Gastrocnemius medialis (tissue), 4 donors: ENCODE data around the gene HSD11B2. TPM values are rescaled to one million over a fixed set of nuclear protein-coding genes. Genes with fewer than 3 reads are reported as not detected.

Experiments
- ATAC-seq, 2 donors: fragments of 150-250 bp; one replicate each; pipeline ENCODE4 v1.9.1; 2016
- DNase-seq, 2 donors: peaks; one replicate each; pipeline ENCODE4 v3.0.0-alpha.2; 2019
- H3K27ac ChIP-seq, 4 donors: fragments of 200-600 bp; sonication (generic); 1 replicate in 1 of 4; 2 replicates in 3 of 4; pipeline ENCODE4 v1.5.1; 2016 to 2018; ENCODE audit warnings: mild to moderate bottlenecking in 2 of 4, moderate library complexity in 1 of 4
- H3K27me3 ChIP-seq, 3 donors: fragments of 200-600 bp; sonication (generic) in 2 of 3; 1 replicate in 1 of 3; 2 replicates in 2 of 3; pipeline versions ENCODE4 v1.5.1 to v1.6.0; 2016 to 2019; ENCODE audit warnings: mild to moderate bottlenecking in 1 of 3, moderate library complexity in 1 of 3
- H3K36me3 ChIP-seq, 2 donors: fragments of 200-600 bp; sonication (generic) in 1 of 2; one replicate each; pipeline ENCODE4 v1.5.1; 2017 to 2018
- H3K4me1 ChIP-seq, 2 donors: fragments of 200-600 bp; sonication (generic) in 1 of 2; one replicate each; pipeline ENCODE4 v1.5.1; 2016 to 2017; ENCODE audit warnings: mild to moderate bottlenecking in 2 of 2
- H3K4me3 ChIP-seq, 4 donors: fragments of 200-600 bp; sonication (generic) in 3 of 4; 1 replicate in 1 of 4; 2 replicates in 3 of 4; pipeline ENCODE4 v1.5.1; 2016 to 2019; ENCODE audit warnings: mild to moderate bottlenecking in 2 of 4
- H3K9me3 ChIP-seq, 3 donors: fragments of 200-600 bp; sonication (generic) in 2 of 3; 1 replicate in 1 of 3; 2 replicates in 2 of 3; pipeline ENCODE4 v1.5.1; 2016 to 2019
- POLR2A ChIP-seq, 2 donors: fragments of 450-650 bp; IDR thresholded peaks; one replicate each; pipeline ENCODE4 v1.6.1; 2017; ENCODE audit warnings: antibody characterized with exemption in 2 of 2, mild to moderate bottlenecking in 2 of 2, moderate library complexity in 2 of 2
- in situ Hi-C, 4 donors: fragments of 200-750 bp; cut with MboI; loops; one replicate each; pipeline versions ENCODE4 v1.15.0 to v1.8.0; 2017; ENCODE audit warnings: low sequenced_read_pairs in 4 of 4
- intact Hi-C: fragments of 100-400 bp; cut with DNase I; formaldehyde crosslinking; loops from one replicate; pipeline ENCODE4 v1.15.1; 2023; ENCODE audit warnings: low total_unique reads
- total RNA-seq, 4 donors: library from RNA; depleted of rRNA; stranded (reverse); fragments of >200 nt; gene quantifications; one replicate each; pipeline versions ENCODE4 v1.1.0 to v1.2.3, GENCODE V29; 2016
- TF ChIP-seq, protein P1 (sequence below), 5 experiments: fragments of 450-650 bp in 3 of 5; fragments of 200-600 bp in 2 of 5; sonication (generic) in 2 of 5; IDR thresholded peaks in 4 of 5; conservative IDR thresholded peaks in 1 of 5; 1 replicate in 4 of 5; 2 replicates in 1 of 5; pipeline ENCODE4 v1.5.1; 2016 to 2019; ENCODE audit warnings: antibody characterized with exemption in 5 of 5, mild to moderate bottlenecking in 3 of 5, moderate library complexity in 3 of 5

HSD11B2 gene
- total RNA-seq, 4 donors from 2014 or later, result 2.3 to 4.1 TPM; not detected in 2

DNA sequence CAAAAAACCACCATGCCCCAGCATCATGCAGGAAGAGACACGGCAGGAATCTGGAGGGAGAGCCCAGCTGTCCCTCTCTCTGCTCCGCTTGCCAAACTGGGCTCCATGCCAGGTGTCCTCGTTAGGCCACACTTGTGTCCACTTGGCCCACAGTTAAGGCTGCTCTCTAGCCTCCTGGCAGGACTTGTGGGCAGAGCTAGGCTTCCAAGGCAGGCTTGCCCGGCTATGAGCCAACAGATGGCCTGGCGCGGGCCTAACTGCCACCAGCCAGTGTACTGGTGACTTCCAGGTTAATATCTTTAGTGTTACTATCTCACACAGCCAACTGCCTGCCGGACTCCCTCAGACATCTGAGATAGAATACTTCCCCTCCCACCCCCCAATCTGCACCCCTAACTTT lies 39.4 kb downstream of the HSD11B2 start:
- Histone ChIP-seq H3K4me1 (peaks cover 52 to 76% of the 10 kb centered on the region in 2 donors), H3K9me3 (no peaks in the 10 kb centered on the region), H3K4me3 (no peak overlapping the region), H3K27ac (peak overlapping the region; percentile 51 to 74 (median 68)), H3K36me3 (no peaks in the 10 kb centered on the region), H3K27me3 (no peaks in the 10 kb centered on the region)
- DNase-seq, result peak; percentile 96 to 99
- ATAC-seq, result peak; percentile 98
- TF ChIP-seq, protein P1, sequence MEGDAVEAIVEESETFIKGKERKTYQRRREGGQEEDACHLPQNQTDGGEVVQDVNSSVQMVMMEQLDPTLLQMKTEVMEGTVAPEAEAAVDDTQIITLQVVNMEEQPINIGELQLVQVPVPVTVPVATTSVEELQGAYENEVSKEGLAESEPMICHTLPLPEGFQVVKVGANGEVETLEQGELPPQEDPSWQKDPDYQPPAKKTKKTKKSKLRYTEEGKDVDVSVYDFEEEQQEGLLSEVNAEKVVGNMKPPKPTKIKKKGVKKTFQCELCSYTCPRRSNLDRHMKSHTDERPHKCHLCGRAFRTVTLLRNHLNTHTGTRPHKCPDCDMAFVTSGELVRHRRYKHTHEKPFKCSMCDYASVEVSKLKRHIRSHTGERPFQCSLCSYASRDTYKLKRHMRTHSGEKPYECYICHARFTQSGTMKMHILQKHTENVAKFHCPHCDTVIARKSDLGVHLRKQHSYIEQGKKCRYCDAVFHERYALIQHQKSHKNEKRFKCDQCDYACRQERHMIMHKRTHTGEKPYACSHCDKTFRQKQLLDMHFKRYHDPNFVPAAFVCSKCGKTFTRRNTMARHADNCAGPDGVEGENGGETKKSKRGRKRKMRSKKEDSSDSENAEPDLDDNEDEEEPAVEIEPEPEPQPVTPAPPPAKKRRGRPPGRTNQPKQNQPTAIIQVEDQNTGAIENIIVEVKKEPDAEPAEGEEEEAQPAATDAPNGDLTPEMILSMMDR (IDR thresholded peaks at IDR 0.05 in 4 of 5, conservative IDR thresholded peaks at IDR 0.05 in 1 of 5), result no peak
- TF ChIP-seq POLR2A (IDR thresholded peaks at IDR 0.05), result no peak
- intact Hi-C loops (no loop called here), in situ Hi-C loops (no loop called here)

DNA sequence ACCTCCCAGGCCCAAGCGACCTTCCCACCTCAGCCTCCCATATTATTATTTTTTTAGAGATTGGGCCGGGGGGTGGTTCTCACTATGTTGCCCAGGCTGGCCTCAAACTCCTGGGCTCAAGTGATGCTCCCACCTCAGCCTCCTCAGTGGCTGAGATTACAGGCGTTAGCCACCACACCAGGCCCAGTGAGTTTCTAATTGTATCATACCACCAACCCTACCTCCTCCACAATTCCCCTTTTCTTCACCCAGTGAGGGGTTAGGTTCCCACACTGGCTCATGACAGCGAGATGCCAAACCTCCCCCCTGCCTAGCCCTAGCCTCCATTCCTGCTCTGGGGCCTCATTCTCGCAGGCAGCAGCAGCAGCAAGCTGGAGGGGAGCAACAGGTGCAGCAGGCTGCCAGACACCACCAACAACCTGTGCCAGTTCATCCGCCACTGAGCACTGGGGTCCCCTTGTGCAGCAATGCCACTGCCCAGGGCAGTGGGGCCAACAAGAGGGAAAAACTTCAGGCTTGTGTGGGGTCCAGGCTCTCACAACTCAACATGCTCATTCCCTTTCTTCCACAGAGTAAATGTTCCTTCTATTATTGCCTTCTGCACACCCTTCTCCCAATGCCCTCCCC lies 41.0 kb downstream of the HSD11B2 start:
- Histone ChIP-seq H3K4me1 (peaks cover 58 to 83% of the 10 kb centered on the region in 2 donors), H3K9me3 (no peaks in the 10 kb centered on the region), H3K27ac (no peak overlapping the region), H3K4me3 (no peak overlapping the region), H3K27me3 (no peaks in the 10 kb centered on the region), H3K36me3 (no peaks in the 10 kb centered on the region)
- in situ Hi-C loops (no loop called here), intact Hi-C loops (no loop called here)
- ATAC-seq (no peak), DNase-seq (no peak)
- no peak for TF ChIP-seq POLR2A (IDR thresholded peaks at IDR 0.05)
- TF ChIP-seq, protein P1 (IDR thresholded peaks at IDR 0.05 in 4 of 5, conservative IDR thresholded peaks at IDR 0.05 in 1 of 5), result no peak

DNA sequence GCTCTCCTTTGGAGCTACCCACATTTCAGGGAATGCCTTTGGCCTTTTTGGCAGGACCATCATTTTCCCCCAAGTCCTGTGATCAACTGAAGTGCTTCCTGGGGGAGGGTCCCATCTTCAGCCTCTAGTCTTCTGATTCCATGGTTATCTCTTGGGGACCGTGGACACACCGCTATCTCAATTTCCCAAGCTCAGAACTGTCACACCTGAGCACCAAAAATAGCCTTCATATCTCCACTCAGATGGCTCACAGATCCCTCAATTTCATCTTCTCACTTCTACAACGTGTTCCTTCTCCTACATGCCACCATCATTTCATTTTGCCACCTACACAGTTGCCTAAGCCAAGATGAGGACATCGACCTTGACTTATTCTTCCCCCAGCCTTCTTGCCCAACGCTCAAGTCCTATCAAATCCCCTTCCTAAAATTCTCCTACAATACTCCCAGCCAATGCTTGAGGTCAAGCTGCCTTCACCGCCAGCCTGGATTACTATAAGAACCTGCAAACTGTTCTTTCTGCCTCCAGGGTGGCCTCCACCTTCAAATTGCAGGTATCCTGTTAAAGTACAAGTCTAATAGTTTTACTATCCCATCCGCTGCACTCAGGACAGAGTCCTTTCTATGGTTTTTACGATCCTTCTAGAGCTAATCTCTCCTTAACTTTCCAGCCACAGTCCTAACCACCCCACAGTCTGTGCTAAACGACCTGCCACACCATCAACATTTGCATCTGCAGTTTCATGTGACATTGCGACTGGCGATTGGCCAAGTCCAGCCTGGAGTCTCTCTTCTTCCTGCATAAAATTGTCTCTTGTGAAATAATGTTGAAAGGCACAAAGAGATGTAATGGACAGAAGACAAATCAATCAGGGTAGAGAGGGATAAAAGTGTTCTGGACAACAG lies 43.9 kb downstream of the HSD11B2 start:
- intact Hi-C loops, result no loop called here
- in situ Hi-C loops, result no loop called here
- ATAC-seq (no peak), DNase-seq (no peak)
- H3K4me1 ChIP-seq, result peaks cover 44 to 69% of the 10 kb centered on the region in 2 donors
- no peaks in the 10 kb centered on the region for H3K27me3 ChIP-seq
- H3K36me3 ChIP-seq, result no peaks in the 10 kb centered on the region
- no peaks in the 10 kb centered on the region for H3K9me3 ChIP-seq
- TF ChIP-seq POLR2A (IDR thresholded peaks at IDR 0.05), result no peak
- TF ChIP-seq, protein P1 (IDR thresholded peaks at IDR 0.05 in 4 of 5, conservative IDR thresholded peaks at IDR 0.05 in 1 of 5), result no peak
- H3K27ac ChIP-seq, result no peak overlapping the region
- no peak overlapping the region for H3K4me3 ChIP-seq

DNA sequence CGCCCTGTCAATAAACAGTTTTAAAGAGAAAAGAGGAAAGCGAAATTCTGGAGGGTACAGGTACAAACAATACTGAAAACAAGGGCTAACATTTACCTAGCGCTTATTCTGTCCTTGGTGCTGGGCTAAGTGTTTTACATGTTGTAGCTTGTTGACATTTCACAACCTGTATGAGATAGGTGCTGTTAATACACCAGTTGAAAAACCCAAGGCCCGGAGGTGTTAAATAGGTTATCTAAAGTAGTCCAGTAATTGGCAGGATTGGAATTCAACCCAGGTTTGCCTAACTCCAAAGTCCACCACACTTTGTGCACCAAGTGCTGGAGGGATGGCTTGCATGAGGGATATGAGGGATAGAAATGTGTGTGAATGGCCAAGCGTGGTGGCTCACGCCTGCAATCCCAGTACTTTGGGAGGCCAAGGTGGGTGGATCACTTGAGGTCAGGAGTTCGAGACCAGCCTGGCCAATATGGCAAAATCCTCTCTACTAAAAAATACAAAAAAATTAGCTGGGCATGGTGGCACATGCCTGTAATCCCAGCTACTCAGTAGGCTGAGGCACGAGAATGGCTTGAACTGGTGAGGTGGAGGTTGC lies 47.1 kb downstream of the HSD11B2 start:
- in situ Hi-C loops, result no loop called here
- H3K4me3 ChIP-seq, result no peak overlapping the region
- no peaks in the 10 kb centered on the region for H3K27me3 ChIP-seq
- H3K27ac ChIP-seq, result no peak overlapping the region
- DNase-seq (no peak), ATAC-seq (no peak)
- H3K4me1 ChIP-seq, result peaks cover 38 to 58% of the 10 kb centered on the region in 2 donors
- intact Hi-C loops, result no loop called here
- H3K9me3 ChIP-seq, result no peaks in the 10 kb centered on the region
- H3K36me3 ChIP-seq, result no peaks in the 10 kb centered on the region
- TF ChIP-seq, protein P1 (IDR thresholded peaks at IDR 0.05 in 4 of 5, conservative IDR thresholded peaks at IDR 0.05 in 1 of 5), result no peak
- TF ChIP-seq POLR2A (IDR thresholded peaks at IDR 0.05), result no peak
